Stimulated activated CD8-positive, alpha-beta memory T cell treated with anti-CD3 and anti-CD28 coated beads, Interleukin-15, amount 100 ng/mL, for 4 hours (primary cell): ENCODE measurements around the gene GLRA1.
"Not testable (repeated sequence)": the region's sequence is repeated elsewhere in the genome, so short reads cannot be mapped to it uniquely, and the experiment has no call there.

Source experiments
- DNase-seq, 2 donors: peaks; one replicate each; pipeline ENCODE4 v3.0.0-alpha.2; 2020; ENCODE audit warnings: low read depth in 2 of 2

GLRA1 gene

DNA sequence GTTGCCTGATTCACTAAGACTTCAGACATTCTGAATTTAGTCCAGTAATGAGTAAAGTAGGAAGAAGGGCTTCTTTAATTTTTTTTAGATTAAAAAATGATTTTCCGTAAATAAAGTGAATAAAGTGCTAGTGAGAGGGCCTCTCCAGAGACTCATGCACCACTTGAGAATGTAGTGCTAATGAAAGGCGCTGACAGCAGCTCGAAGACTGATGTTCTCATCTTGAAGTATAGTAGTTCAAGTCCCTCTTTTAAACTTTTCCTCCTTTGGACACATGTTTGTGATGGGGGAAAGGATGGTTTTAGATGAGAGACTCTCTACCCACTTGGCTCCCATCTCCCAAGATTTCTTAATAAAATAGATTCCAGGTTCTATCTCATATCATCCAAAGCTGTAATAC lies 104.4 kb downstream of the GLRA1 start:
- no peak for DNase-seq

- no peak for DNase-seq
These were observed 104.8 kb downstream of the GLRA1 start for GRCh38 chr5:151819830-151820229.

DNA sequence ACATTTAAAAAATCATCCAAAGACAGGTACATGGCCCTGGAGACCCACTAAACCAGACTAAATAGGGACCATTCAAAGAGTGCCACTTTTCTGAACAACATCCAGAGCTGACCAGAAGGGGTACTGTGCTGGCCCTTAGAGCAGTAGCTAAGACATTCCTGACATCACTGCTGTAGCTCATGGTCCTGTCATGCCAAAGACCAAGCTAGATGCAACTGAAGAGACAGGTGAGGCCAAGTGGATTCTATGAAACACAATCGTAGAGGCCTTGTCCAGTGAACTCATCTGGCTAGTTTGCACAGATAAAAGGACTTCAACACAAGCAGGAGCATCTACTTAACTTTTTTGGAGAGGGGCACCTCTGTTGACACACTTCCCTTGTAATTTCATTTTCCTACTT lies 109.6 kb downstream of the GLRA1 start:
- no peak for DNase-seq

GRCh38 chr5:151812757-151813309 lies 111.8 kb downstream of the GLRA1 start:
- no peak for DNase-seq

GRCh38 chr5:151811593-151812321 lies 112.9 kb downstream of the GLRA1 start:
- no peak for DNase-seq

DNA sequence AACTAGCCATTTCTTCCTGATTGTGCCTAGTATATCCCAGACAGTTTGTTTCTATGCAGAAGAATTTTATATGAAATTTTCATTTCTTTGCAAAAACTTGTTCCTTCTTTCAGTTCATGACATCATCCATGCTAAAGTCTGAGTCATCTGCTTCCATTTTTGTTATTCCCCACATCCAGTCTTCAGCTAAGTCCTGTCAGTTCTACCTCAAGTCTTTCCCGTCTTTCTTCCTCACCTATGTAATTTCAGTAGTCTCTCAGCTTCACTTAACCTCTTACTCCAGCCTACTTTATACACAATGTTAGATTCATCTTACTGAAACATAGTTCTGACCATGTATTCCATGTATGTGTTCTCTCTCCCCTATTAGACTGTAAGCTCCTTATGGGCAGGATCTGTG lies 113.8 kb downstream of the GLRA1 start:
- no peak for DNase-seq

DNA sequence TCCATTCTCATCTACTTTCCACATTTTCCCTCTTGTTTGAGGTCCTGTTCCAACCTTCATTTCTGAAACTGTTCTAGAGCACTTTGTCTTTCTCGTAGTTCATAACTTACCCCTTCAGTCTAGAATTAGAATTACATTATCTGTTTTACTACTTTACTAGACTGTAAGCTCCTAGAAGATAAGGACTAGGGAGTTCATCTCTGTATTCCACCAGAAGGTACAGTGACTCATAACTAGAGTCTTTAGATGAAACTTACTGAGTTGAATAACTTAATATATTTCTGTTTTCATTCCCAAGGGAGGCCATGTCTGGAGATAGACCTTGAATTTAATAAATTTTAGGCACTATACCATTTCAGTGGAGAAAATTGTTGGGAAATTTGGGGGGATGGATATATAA lies 114.2 kb downstream of the GLRA1 start:
- DNase-seq = no peak

DNA sequence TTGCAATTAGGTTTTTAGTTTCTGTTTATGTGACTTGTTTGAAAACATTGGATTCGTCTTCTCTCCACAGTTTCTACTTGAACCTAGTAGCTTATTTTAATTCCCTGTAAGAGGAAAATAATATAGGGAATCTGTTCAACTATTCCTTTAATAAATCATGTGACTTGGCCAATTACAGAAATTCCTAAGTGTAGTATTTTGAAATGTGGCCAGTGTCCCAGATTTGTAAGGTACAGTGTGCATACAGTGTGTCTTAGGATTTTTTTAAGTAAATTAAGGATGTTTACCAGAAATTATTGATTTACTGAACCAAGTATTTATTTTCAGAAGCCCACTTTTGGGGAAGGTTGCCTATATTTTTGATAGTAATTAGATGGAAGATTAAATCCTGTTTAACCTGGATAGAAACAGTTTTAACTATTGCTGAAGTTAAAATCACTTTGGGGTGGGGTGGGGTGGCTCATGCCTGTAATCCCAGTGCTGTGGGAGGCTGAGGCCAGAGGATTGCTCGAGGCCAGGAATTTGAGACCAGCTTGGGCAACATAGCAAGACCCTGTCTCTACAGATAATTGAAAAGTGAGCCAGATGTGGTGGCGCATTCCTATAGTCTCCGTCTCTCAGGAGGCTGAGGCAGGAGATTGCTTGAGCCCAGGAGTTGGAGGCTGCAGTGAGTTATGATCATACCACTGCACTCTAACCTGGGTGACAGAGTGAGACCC lies 116.0 kb downstream of the GLRA1 start:
- DNase-seq = no peak

GRCh38 chr5:151805414-151806223 lies 119.0 kb downstream of the GLRA1 start:
- DNase-seq = no peak

DNA sequence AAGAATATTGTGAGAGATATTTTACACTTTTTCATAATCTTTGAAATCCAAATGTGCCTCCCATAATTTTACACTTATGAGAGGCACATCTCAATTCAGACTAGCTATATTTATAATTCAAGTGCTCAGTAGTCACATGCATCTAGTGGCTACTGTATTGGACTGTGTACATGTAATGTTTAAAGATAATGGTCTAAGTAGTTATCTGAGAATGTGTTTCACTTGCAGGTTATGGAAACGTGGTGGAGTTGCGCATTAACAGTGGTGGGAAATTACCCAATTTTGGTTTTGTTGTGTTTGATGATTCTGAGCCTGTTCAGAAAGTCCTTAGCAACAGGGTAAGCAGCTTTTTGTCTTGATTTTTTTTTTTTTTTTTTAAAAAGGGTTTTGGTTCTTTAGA lies 124.1 kb downstream of the GLRA1 start:
- DNase-seq = no peak

DNA sequence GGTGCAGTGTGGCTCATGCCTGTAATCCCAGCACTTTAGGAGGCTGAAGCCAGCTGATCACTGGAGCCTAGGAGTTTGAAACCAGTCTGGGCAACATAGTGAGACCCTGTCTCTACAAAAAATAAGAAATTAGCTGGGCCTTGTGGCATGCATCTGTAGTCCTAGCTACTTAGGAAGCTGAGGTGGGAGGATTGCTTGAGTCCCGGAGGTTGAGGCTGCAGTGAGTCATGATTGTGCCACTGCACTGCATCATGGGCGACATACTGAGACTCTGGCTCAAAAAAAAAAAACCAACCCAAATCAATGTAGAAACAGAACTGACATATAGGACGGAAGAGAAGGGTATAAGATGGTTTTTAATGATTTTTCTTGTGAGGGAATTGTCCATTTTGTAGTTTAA lies 125.2 kb downstream of the GLRA1 start:
- DNase-seq = no peak

- no peak for DNase-seq
These were observed 126.0 kb downstream of the GLRA1 start for GRCh38 chr5:151798674-151799073.

DNA sequence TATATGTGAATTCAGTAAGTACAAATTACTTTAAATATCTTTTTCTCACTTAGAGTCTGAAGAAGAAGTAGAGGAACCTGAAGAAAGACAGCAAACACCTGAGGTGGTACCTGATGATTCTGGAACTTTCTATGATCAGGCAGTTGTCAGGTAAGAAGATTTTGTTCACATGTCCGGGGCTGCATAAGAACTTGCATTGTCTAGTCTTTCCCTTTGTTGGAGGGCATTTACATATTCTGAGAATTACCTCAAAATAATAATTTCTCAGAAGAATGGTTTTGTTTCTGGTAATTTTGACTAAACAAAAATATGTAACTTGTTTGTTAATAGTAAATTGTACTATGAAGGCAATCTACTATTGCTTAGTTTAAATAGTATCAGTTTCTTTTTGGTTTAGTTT lies 129.2 kb downstream of the GLRA1 start:
- no peak for DNase-seq

DNA sequence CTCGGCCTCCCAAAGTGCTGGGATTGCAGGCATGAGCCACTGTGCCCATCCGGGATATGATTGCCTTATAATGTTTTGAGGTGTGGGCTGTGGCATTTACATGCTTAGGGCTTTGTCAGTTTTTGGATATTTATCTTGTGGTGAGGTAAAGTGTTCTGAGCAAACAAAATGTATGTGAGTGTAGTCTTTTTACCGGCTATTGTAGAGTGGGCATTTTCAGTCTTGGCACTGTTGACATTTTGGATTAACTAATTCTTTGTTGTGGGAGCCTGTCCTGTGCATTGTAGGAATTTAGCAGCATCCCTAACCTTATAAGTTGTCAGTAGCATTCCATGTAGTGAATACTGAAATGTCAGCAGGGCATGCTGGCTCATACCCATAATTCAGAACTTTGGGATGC lies 131.3 kb downstream of the GLRA1 start:
- no peak for DNase-seq

- no peak for DNase-seq
These were observed 136.8 kb downstream of the GLRA1 start for GRCh38 chr5:151787817-151788216.

GRCh38 chr5:151786468-151786867 lies 138.2 kb downstream of the GLRA1 start:
- no peak for DNase-seq

- DNase-seq = no peak
These were observed 140.5 kb downstream of the GLRA1 start for GRCh38 chr5:151784141-151784540.

- DNase-seq = not testable (repeated sequence)
These were observed 141.0 kb downstream of the GLRA1 start for GRCh38 chr5:151783664-151784063.

GRCh38 chr5:151781201-151781600 lies 143.4 kb downstream of the GLRA1 start:
- DNase-seq = no peak

DNA sequence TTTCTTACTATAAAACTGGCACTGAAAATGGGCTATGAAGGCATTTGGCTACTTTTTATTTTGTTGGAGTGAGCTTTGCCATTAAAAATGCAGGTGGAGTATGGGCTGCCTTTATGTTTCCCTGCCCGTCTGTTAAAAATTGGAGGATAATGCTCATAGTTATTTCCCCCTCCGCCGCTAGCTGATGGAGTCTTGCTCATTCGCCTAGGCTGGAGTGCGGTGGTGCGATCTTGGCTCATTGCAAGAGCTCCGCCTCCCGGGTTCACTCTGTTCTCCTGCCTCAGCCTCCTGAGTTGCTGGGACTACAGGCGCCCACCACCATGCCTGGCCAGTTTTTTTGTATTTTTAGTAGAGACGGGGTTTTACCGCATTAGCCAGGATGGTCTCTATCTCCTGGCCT lies 144.3 kb downstream of the GLRA1 start:
- no peak for DNase-seq

GRCh38 chr5:151779531-151780125 lies 145.0 kb downstream of the GLRA1 start:
- DNase-seq = no peak

DNA sequence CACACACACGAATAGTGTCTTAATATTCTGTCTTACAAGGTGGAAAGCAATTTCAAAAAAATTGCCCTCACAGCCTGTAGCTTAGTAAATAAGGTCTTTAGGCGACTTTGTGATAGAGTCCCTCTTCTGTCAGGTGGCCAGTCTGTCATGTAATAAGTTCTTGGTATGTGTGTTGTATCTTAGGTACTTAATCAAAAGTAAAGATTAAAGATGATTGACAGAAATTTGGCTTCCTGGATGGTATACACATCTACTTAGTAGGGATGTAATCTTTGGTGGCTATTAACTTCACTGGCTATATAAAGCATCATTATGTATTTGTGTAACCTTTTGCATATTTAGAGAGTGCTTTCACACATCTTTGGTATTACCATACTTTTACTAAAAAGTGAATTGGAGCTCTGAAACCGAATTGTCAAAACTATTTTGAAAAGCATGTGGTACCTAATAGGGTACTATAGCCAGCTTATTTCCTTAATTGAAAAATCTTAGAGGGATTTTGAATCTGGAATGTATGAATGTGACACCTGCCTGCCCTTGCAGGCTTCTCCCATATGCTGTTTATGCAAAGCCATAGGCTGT lies 149.5 kb downstream of the GLRA1 start:
- no peak for DNase-seq
